Suprapubic skin (tissue), 3 donors: ENCODE data around the gene MCOLN2.

Experiments
- EP300 ChIP-seq: sonication (generic); formaldehyde crosslinking; IDR thresholded peaks from one replicate; pipeline ENCODE4 v1.6.1; 2017; ENCODE audit warnings: antibody characterized with exemption
- POLR2A ChIP-seq, 2 donors: fragments of 450-650 bp; IDR thresholded peaks; one replicate each; pipeline ENCODE4 v1.6.1; 2017; ENCODE audit warnings: antibody characterized with exemption in 2 of 2, mild to moderate bottlenecking in 2 of 2, moderate library complexity in 2 of 2
- TF ChIP-seq, protein P1 (sequence below), 2 donors: fragments of 200-600 bp in 1 of 2; fragments of 450-650 bp in 1 of 2; sonication (generic) in 1 of 2; IDR thresholded peaks; one replicate each; pipeline ENCODE4 v1.5.1; 2016 to 2019; ENCODE audit warnings: antibody characterized with exemption in 2 of 2, mild to moderate bottlenecking in 1 of 2, moderate library complexity in 1 of 2

GRCh38 chr1:84968101-84968500 lies 28.8 kb downstream of the MCOLN2 start:
- TF ChIP-seq, protein P1, sequence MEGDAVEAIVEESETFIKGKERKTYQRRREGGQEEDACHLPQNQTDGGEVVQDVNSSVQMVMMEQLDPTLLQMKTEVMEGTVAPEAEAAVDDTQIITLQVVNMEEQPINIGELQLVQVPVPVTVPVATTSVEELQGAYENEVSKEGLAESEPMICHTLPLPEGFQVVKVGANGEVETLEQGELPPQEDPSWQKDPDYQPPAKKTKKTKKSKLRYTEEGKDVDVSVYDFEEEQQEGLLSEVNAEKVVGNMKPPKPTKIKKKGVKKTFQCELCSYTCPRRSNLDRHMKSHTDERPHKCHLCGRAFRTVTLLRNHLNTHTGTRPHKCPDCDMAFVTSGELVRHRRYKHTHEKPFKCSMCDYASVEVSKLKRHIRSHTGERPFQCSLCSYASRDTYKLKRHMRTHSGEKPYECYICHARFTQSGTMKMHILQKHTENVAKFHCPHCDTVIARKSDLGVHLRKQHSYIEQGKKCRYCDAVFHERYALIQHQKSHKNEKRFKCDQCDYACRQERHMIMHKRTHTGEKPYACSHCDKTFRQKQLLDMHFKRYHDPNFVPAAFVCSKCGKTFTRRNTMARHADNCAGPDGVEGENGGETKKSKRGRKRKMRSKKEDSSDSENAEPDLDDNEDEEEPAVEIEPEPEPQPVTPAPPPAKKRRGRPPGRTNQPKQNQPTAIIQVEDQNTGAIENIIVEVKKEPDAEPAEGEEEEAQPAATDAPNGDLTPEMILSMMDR (IDR thresholded peaks at IDR 0.05) = no peak
- no peak for TF ChIP-seq POLR2A (IDR thresholded peaks at IDR 0.05)
- TF ChIP-seq EP300 = no peak
